HG03520 (cell line): ENCODE measurements around the gene ARPC4.
"Not testable (repeated sequence)": the region's sequence is repeated elsewhere in the genome, so short reads cannot be mapped to it uniquely, and the experiment has no call there.

Experiments used
- ATAC-seq: cut with Tn5 transposase; IDR thresholded peaks from one replicate; pipeline ENCODE4 v1.9.1; 2021; ENCODE audit warnings: mild to moderate bottlenecking, moderate library complexity; ENCODE audit not compliant: unreplicated experiment

Gene ARPC4

DNA sequence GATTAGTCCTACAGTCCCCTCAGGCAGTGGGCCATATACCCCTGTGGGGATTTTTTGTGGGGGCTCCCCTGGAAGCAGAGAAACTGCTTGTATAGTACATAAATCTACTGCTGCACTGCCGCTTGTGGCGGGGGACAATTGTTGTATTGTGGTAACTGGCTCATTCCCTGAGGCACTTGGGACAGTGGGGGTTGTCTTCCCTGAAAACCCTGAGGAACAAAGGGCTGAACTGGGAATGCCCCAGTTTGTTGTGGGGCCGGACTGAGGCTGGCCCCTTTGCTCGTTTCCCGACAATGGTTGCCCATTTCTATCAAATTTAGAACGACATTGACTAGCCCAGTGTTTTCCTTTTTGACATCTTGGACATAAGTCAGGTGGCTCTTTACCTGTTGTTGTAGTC lies 58.5 kb downstream of the ARPC4 start:
- not testable (repeated sequence) for ATAC-seq

- not testable (repeated sequence) for ATAC-seq
Measured at GRCh38 chr3:9851926-9852325, 59.0 kb downstream of the ARPC4 start.

- ATAC-seq = no peak
Measured at GRCh38 chr3:9852528-9852927, 59.6 kb downstream of the ARPC4 start.

- ATAC-seq = not testable (repeated sequence)
Measured at GRCh38 chr3:9854291-9854940, 61.5 kb downstream of the ARPC4 start.

- no peak for ATAC-seq
Measured at GRCh38 chr3:9855594-9855993, 62.7 kb downstream of the ARPC4 start.
